Measurements from ENCODE around the gene GRM7.

Gene GRM7

GRCh38 chr3:7265736-7266135, 404.8 kb downstream of the GRM7 start:
- no peak for TF ChIP-seq CTCF (IDR thresholded peaks at IDR 0.05; ENCODE audit: low read depth, low read length)
- DNase-seq: no peak
- no peak overlapping the region for H3K4me3 ChIP-seq (ENCODE audit: low read depth, low read length)
- H3K4me1 ChIP-seq: no peaks in the 10 kb centered on the region
- H3K36me3 ChIP-seq: no peaks in the 10 kb centered on the region
- H3K9me3 ChIP-seq: no peaks in the 10 kb centered on the region
- H3K27me3 ChIP-seq: no peaks in the 10 kb centered on the region

- Histone ChIP-seq H3K4me1 (no peaks in the 10 kb centered on the region), H3K9me3 (no peaks in the 10 kb centered on the region), H3K4me3 (ENCODE audit: low read depth, low read length) (no peak overlapping the region), H3K27me3 (no peaks in the 10 kb centered on the region), H3K36me3 (no peaks in the 10 kb centered on the region)
- DNase-seq: no peak
- no peak for TF ChIP-seq CTCF (IDR thresholded peaks at IDR 0.05; ENCODE audit: low read depth, low read length)
These were observed 405.6 kb downstream of the GRM7 start for GRCh38 chr3:7266551-7266950.

GRCh38 chr3:7270731-7271130, 409.8 kb downstream of the GRM7 start:
- no peak overlapping the region for H3K4me3 ChIP-seq (ENCODE audit: low read depth, low read length)
- H3K4me1 ChIP-seq: no peaks in the 10 kb centered on the region
- H3K27me3 ChIP-seq: no peaks in the 10 kb centered on the region
- no peak for TF ChIP-seq CTCF (IDR thresholded peaks at IDR 0.05; ENCODE audit: low read depth, low read length)
- no peaks in the 10 kb centered on the region for H3K9me3 ChIP-seq
- H3K36me3 ChIP-seq: no peaks in the 10 kb centered on the region
- DNase-seq: no peak

GRCh38 chr3:7271631-7272030, 410.7 kb downstream of the GRM7 start:
- no peak for DNase-seq
- TF ChIP-seq CTCF (IDR thresholded peaks at IDR 0.05; ENCODE audit: low read depth, low read length): no peak
- H3K4me3 ChIP-seq (ENCODE audit: low read depth, low read length): no peak overlapping the region
- no peaks in the 10 kb centered on the region for H3K36me3 ChIP-seq
- no peaks in the 10 kb centered on the region for H3K4me1 ChIP-seq
- no peaks in the 10 kb centered on the region for H3K9me3 ChIP-seq
- H3K27me3 ChIP-seq: no peaks in the 10 kb centered on the region

GRCh38 chr3:7272203-7272602, 411.3 kb downstream of the GRM7 start:
- no peaks in the 10 kb centered on the region for H3K36me3 ChIP-seq
- H3K4me1 ChIP-seq: no peaks in the 10 kb centered on the region
- no peaks in the 10 kb centered on the region for H3K27me3 ChIP-seq
- no peak overlapping the region for H3K4me3 ChIP-seq (ENCODE audit: low read depth, low read length)
- DNase-seq: no peak
- H3K9me3 ChIP-seq: no peaks in the 10 kb centered on the region
- no peak for TF ChIP-seq CTCF (IDR thresholded peaks at IDR 0.05; ENCODE audit: low read depth, low read length)

- Histone ChIP-seq H3K27me3 (no peaks in the 10 kb centered on the region), H3K4me1 (no peaks in the 10 kb centered on the region), H3K9me3 (no peaks in the 10 kb centered on the region), H3K4me3 (ENCODE audit: low read depth, low read length) (no peak overlapping the region), H3K36me3 (no peaks in the 10 kb centered on the region)
- no peak for DNase-seq
- TF ChIP-seq CTCF (IDR thresholded peaks at IDR 0.05; ENCODE audit: low read depth, low read length): no peak
These were observed 414.5 kb downstream of the GRM7 start for GRCh38 chr3:7275396-7275795.
